Mucosa of descending colon (tissue), 3 donors: Measurements from ENCODE around the gene C7orf33. TPM values are rescaled to one million over a fixed set of nuclear protein-coding genes. Genes with fewer than 3 reads are reported as not detected.

Experiments used
- ATAC-seq: fragments of 200-7000 bp; cut with Tn5 transposase; one replicate; pipeline ENCODE4 v1.9.1; 2020; ENCODE audit warnings: mild to moderate bottlenecking, moderate library complexity
- DNase-seq, 3 donors: peaks; one replicate each; pipeline ENCODE4 v3.0.0-alpha.2; 2020
- H3K36me3 ChIP-seq: fragments of 200-600 bp; one replicate; pipeline ENCODE4 v1.8.0; 2021; ENCODE audit warnings: low read depth, mild to moderate bottlenecking
- H3K4me1 ChIP-seq: fragments of 200-600 bp; one replicate; pipeline ENCODE4 v1.8.0; 2021; ENCODE audit warnings: low read depth, mild to moderate bottlenecking
- H3K4me3 ChIP-seq: fragments of 200-600 bp; one replicate; pipeline ENCODE4 v1.8.0; 2021; ENCODE audit warnings: mild to moderate bottlenecking
- H3K9me3 ChIP-seq: fragments of 200-600 bp; one replicate; pipeline ENCODE4 v1.8.0; 2021; ENCODE audit warnings: mild to moderate bottlenecking
- intact Hi-C, 2 donors: fragments of 100-400 bp; cut with DNase I in 1 of 2; cut with micrococcal nuclease in 1 of 2; formaldehyde crosslinking; loops; one replicate each; pipeline versions ENCODE4 v1.11.0 to v1.11.1; 2022; cut with DNase I, micrococcal nuclease
- total RNA-seq, 3 donors: library from RNA; stranded (reverse); fragmentation: NEBNext Ultra II Directional in 2 of 3; extraction: Animal tissue kit (Norgen Biotek cat#: 25700) in 2 of 3; gene quantifications; one replicate each; pipeline versions ENCODE4 v1.2.1 to v1.2.4, GENCODE V29; 2021 to 2023
- TF ChIP-seq, protein P1 (sequence below): fragments of 200-600 bp; IDR thresholded peaks from one replicate; pipeline ENCODE4 v1.8.0; 2022; ENCODE audit warnings: antibody characterized with exemption, mild to moderate bottlenecking
- donor health status: DM: no; HTN: no; CAD: no; lungs with moderate emphysema.
- donor health status: DM: no; HTN: no; CAD: no.
- donor health status: DM: no; HTN: yes; CAD: no.

Gene C7orf33
- total RNA-seq, 3 donors from 2014 or later, result not detected

DNA sequence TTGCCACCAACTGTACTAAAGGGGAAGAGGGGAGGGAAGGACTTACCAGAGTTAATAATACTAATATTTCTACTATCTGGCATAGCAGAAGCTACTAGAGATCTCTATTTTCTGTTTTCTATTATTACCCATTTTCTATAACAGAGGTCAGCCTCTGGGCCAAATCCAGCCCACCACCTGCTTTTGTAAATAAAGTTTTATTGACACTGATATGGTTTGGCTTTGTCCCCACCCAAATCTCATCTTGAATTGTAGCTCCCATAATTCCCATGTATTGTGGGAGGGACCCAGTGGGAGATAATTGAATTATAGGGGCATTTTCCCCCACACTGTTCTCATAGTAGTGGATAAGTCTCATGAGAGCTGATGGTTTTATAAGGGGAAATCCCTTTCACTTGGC lies 62.2 kb downstream of the C7orf33 start:
- intact Hi-C loops, result no loop called here
- TF ChIP-seq, protein P1, sequence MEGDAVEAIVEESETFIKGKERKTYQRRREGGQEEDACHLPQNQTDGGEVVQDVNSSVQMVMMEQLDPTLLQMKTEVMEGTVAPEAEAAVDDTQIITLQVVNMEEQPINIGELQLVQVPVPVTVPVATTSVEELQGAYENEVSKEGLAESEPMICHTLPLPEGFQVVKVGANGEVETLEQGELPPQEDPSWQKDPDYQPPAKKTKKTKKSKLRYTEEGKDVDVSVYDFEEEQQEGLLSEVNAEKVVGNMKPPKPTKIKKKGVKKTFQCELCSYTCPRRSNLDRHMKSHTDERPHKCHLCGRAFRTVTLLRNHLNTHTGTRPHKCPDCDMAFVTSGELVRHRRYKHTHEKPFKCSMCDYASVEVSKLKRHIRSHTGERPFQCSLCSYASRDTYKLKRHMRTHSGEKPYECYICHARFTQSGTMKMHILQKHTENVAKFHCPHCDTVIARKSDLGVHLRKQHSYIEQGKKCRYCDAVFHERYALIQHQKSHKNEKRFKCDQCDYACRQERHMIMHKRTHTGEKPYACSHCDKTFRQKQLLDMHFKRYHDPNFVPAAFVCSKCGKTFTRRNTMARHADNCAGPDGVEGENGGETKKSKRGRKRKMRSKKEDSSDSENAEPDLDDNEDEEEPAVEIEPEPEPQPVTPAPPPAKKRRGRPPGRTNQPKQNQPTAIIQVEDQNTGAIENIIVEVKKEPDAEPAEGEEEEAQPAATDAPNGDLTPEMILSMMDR, result no peak
- no peak overlapping the region for H3K4me3 ChIP-seq
- no peak for ATAC-seq
- H3K4me1 ChIP-seq, result no peaks in the 10 kb centered on the region
- no peak for DNase-seq
- H3K9me3 ChIP-seq, result no peaks in the 10 kb centered on the region
- no peaks in the 10 kb centered on the region for H3K36me3 ChIP-seq

DNA sequence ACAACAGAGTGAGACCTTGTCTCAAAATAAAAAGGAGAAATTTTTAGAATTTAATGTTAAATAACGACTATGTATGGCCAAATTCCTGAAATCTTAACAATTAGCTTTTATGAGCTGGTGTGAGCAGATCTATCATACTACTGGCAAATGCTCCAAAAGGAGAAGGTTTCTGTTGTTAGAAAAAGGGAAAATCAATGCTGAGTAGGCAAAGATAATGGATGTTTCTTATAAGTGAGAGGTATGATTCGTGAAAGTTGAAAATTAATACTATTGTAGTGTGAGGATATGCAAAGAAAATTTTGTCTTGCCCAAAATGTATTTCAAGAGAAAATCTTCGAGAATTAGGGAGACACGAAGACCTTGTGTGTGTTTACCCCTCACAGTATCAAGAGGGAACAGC lies 67.4 kb downstream of the C7orf33 start:
- ATAC-seq (no peak), DNase-seq (no peak)
- Histone ChIP-seq H3K9me3 (no peaks in the 10 kb centered on the region), H3K4me3 (no peak overlapping the region), H3K36me3 (no peaks in the 10 kb centered on the region), H3K4me1 (no peaks in the 10 kb centered on the region)
- TF ChIP-seq, protein P1, result no peak
- intact Hi-C loops, result no loop called here

DNA sequence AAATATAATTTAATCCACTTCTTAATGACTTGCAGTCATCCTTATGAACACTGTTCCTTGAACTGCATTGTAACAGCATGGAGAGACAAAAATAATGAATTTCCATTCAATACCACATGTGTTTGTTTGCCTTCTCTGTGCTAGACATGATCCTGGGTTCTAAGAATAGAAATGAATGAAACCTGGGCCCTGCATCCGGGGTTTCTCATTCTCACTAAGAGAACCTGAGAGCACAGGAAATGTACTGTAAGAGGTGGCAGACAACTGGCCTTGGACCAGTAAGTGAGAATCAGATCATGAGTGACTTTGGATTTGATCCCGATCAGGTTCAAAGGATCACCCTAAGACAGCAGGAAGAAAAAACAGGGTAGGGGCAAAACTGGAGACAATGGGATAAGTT lies 70.9 kb downstream of the C7orf33 start:
- H3K9me3 ChIP-seq, result no peaks in the 10 kb centered on the region
- ATAC-seq (no peak), DNase-seq (no peak)
- TF ChIP-seq, protein P1, result no peak
- H3K4me3 ChIP-seq, result no peak overlapping the region
- no peaks in the 10 kb centered on the region for H3K4me1 ChIP-seq
- intact Hi-C loops, result no loop called here
- no peaks in the 10 kb centered on the region for H3K36me3 ChIP-seq

DNA sequence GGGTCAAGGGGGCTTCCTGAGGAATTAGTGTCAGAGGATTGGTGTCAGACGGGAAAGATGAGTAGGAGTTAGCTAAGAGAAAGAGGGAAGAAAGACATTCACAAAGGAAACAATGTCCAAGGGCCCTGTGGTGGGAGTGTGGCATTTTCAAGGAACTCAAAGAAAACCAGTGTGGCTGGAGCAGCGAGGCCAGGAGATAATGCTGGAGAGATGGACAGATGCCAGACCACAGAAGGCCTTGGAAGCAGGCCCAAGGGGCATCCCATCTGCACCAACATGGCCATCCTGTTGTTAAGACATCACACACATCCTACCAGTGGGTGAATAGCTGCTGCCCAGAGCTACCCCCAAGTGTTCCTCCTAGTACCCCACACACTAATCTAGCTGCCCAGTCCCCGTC lies 72.1 kb downstream of the C7orf33 start:
- intact Hi-C loops, result no loop called here
- ATAC-seq (no peak), DNase-seq (no peak)
- Histone ChIP-seq H3K36me3 (no peaks in the 10 kb centered on the region), H3K4me1 (no peaks in the 10 kb centered on the region), H3K4me3 (no peak overlapping the region), H3K9me3 (no peaks in the 10 kb centered on the region)
- TF ChIP-seq, protein P1, result no peak

DNA sequence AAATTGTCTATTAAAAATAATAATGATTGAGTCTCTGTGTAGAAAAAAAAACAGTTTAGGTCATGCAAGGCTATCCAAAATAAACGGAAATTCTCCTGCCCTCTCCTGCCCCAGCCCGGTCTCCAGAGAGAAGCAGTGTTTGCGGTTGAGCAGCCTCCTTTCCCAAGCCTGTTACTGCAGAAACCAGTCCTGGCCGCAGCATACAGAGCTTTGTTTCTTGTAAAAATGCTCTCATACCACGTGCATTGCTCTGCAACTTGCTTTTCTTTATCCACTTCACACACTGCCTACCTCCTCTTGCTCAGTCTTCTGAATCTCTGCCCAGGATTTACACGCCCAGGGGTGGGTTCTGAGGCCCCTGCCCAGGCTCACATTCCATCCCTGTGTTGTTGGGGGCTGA lies 73.8 kb downstream of the C7orf33 start:
- Histone ChIP-seq H3K4me1 (no peaks in the 10 kb centered on the region), H3K9me3 (no peaks in the 10 kb centered on the region), H3K36me3 (no peaks in the 10 kb centered on the region), H3K4me3 (no peak overlapping the region)
- no peak for ATAC-seq
- DNase-seq, result no peak
- intact Hi-C loops, result no loop called here
- TF ChIP-seq, protein P1, result no peak

DNA sequence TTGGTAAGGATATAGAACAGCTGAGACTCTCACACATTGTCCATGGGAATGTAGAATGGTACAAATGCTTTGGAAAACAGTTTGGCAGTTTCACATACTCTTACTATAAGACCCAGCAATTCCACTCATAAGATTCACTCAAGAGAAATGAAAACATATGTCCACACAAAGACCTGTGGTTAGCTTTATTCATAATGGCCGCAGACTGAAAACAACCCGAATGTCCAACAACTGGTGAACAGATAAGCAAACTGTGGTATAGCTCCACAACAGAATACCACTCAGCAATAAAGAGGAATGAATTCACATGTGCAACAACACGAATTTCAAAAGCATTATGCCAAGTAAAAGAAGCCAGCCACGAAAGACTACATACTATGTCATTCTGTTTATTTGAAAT lies 74.7 kb downstream of the C7orf33 start:
- H3K9me3 ChIP-seq, result no peaks in the 10 kb centered on the region
- TF ChIP-seq, protein P1, result no peak
- ATAC-seq, result no peak
- H3K4me3 ChIP-seq, result no peak overlapping the region
- no peaks in the 10 kb centered on the region for H3K4me1 ChIP-seq
- intact Hi-C loops, result no loop called here
- DNase-seq, result no peak
- H3K36me3 ChIP-seq, result no peaks in the 10 kb centered on the region
